GM19043 (cell line): ENCODE measurements around the gene KIZ.
A peak's percentile ranks its signal among the peaks of the same experiment; 100 is the strongest.

Experiments
- ATAC-seq: cut with Tn5 transposase; IDR thresholded peaks from one replicate; pipeline ENCODE4 v1.9.1; 2021; ENCODE audit warnings: low read depth; ENCODE audit not compliant: unreplicated experiment

Gene KIZ

GRCh38 chr20:21209668-21210067 lies 83.8 kb downstream of the KIZ start:
- ATAC-seq = no peak

GRCh38 chr20:21213691-21214090 lies 87.8 kb downstream of the KIZ start:
- no peak for ATAC-seq

- ATAC-seq = no peak
These were observed 88.5 kb downstream of the KIZ start for GRCh38 chr20:21214431-21214830.

DNA sequence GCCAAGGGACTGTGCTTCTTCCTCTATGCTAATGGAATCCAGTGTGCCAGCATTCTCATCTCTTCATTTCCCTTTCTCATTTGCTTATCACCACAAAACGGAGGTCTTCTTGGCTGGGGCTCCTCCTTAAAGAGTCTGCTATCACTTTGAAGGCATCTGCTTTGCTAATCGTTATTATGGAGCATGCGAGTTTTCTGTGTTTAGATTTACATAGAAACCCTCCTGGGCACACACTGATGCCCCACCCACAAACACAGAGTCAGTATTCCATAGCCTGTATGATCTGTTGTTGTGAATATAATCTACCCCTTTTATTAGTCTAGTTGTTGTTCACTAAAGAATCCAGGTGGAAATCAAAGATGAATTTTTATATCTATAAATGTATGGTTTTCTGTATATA lies 93.8 kb downstream of the KIZ start:
- no peak for ATAC-seq

DNA sequence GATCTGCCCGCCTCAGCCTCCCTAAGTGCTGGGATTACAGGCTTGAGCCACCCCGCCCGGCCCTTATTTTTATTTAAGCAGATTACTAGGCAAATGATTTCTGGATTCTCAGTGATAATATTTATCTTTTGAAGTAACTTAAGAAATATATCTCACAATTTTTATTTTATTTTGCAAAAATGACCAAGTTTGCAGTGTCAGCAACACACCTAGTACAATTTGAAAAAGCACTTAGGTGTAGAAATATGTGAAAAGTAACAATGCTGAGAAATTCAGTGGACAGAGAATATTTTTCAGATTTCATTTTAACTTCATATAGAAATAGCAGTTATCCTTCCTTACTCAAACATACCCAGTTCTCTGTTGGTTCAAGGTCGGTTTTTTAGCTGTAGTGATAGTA lies 98.3 kb downstream of the KIZ start:
- ATAC-seq = no peak

DNA sequence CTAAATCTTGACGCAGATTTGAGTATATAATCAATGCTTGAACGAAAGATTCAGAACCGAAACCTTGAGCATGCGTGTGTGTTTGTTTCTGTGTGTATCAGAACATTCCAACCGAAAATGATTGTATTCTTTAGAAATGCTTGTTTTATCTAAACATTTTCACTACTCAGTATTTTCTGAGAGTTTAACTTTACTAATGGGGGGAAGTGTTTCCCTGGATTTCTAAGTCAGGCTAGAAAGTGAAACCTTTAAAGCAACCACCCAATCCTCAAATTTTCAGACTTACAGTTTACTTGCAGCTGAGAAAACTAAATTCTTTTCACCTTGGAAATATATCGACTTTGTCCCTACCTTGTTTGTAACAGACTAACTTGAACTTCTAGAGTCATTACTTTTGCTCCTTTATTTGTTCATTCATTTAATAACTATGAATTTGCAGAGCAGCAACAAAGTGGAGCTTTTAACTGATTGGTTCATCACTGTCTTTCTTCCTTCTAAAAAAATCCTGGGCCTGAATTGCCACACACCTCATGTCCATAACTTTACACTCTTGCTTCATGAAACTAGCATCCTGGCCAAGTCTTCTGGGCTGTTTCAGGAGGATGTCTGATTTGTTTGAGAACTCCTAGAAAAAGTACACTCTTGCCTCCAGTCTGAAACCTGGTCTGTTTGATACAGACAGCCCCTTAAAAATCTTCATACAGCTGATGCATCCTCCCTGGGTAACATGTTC lies 99.5 kb downstream of the KIZ start:
- ATAC-seq = no peak

- ATAC-seq = peak; percentile 91
These were observed 102.6 kb downstream of the KIZ start for GRCh38 chr20:21228511-21228910.

- ATAC-seq = no peak
These were observed 103.3 kb downstream of the KIZ start for GRCh38 chr20:21229163-21229562.

DNA sequence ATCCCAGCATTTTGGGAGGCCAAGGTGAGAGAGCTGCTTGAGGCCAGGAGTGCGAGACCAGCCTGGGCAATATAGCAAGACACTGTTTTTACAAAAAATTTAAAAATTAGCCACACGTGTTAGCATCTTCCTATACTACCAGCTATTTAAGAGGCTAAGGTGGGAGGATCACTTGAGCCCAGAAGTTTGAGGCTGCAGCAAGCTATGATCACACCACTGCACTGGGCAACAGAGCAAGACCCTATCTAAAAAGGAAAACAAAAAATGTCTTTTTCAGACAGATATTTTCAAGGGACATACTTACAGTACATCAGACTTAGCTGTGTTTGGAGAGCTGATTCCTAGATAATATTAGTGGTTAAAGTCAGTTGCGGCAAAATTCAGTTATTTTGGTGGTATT lies 104.3 kb downstream of the KIZ start:
- no peak for ATAC-seq

DNA sequence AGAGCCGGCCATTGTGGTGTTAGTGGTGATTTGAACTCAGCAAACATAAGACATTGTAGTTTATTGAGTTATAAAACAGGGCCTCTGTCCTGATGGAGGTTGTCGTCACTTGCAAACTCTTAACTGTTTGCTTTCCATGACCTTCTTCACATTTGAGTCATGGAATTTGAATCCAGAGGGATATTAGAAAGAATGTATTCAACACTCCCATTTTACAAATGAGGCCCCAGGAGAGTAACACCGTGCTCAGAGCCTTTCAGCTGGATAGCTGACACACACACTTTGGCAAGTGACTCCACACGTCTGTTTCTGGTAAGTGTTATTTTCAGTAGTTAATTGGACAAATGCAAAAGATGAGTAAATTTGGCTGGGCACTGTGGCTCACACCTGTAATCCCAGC lies 104.8 kb downstream of the KIZ start:
- ATAC-seq = no peak

- ATAC-seq = no peak
These were observed 106.8 kb downstream of the KIZ start for GRCh38 chr20:21232546-21233280.

GRCh38 chr20:21234324-21234723 lies 108.4 kb downstream of the KIZ start:
- ATAC-seq = no peak

DNA sequence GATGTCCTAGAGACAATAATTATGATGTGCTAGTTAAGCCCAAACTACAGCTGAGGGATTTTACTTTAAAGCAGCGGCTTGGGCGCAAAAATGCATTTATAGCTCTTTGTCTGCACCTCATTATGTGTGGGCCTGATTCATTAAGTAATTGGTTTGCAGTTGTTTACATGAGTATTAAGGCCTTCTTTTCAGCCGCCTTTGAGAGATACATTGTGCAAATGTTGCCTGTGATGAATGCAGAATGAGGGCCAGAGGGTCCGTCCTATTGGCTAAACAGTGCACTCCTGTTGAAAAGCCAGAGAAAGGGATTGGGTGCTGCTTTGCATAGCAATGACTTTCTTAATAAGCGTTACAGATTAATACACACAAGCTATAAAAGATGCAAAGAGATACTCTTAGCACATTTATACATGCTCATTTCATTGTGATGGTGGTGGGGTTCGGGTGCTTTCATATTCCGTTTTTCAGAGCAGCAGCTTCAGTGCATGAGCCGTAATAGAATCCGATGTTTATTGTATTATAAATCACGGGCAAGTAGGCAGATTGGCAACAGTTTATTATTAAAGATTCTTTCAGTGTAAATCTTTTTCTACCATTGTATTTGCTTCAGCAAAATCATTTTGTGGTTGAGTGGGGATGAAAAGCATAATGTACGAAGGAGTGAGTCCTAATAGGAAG lies 109.1 kb downstream of the KIZ start:
- ATAC-seq = no peak

- ATAC-seq = no peak
These were observed 109.9 kb downstream of the KIZ start for GRCh38 chr20:21235484-21236445.

DNA sequence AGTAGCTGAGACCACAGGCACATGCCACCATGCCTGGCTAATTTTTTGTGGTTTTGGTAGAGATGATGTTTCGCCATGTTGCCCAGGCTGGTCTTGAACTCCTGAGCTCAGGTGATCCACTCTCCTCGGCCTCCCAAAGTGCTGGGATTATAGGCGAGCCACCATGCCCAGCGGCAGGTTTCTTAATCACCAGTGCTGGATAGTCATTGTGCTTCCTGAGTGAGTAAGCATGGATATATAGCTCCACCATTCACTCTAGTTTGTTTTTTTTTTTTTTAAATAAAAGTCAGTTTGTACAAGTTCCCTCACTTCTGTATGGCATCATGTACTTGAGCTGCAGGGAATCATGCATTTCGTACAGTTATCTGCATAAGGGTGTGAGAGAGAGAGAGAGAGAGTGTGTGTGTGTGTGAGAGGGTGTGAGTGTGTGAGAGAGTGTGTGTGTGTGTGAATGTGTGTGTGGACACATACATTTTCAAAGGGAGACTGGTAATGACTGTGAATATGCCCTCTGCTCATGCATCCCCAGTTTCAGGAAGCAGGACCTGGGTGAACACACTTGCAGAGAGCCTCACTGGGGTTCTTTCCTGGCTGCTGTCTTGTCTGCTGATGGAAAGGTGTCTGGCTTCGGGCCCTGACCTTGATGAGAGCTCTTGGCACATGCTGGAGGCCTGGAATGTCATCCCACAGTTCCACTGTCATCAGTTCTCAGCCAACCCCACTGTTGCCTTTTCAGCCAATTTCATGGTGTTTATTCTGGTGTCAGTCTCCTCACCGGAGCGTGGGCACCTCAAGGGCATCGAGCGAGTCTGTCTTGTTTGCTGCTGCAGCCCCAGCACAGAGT lies 112.3 kb downstream of the KIZ start:
- no peak for ATAC-seq

DNA sequence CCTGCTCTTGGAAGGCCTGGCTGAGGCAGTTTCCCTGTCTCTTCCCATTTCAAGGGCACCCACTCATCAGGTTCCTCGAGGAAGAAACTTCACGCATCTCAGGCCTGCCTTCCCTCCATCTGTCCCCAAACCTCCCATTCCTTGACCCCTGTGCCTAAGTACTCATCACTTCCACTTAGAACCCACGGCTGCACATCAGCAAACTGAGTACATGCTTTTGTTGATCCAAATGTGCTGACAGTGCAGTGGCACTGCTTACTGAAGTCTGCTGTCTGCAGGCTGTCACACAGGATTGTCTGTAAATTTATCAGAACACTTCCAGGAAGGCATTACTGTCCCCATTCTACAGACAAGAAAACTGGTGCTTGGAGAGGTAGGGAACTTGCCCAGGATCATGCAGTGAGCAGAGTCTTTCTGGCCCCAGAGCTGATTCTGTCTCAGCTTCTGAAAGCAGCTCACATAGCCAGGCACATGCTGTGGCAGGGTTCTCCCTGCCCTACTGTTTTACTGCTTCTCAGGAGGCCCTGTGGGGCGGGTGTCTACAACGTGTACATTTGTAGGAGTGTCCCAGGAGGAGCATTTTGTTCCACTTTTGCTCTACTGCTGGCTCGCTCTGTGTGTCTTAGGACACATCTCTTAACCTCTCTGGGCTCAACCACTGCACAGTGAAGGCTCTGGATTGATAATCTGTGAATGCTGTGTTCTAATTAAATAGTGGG lies 113.1 kb downstream of the KIZ start:
- no peak for ATAC-seq

GRCh38 chr20:21240394-21240793 lies 114.5 kb downstream of the KIZ start:
- no peak for ATAC-seq

DNA sequence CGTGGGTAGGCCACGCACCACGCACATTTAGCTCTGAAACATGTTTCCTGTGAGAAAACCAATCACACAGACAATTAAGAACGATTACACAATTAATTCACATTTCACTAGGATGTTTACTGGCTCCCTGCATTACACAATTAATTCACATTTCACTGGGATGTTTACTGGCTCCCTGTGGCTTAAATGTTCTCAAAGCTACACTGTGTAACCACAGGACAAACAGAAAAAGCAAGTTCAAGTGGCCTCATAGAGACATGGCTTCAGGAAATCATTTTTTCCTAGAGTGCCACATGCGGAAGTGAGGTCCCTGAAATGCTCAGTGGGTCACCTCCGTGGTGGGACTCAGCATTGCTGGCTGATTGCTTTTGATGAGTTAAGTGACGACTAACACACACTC lies 115.5 kb downstream of the KIZ start:
- ATAC-seq = no peak

GRCh38 chr20:21243811-21244210 lies 117.9 kb downstream of the KIZ start:
- ATAC-seq = no peak
